ENCODE results near the gene NBPF3. TPM values are rescaled to one million over a fixed set of nuclear protein-coding genes. Genes with fewer than 3 reads are reported as not detected.
"Not testable (repeated sequence)": the region's sequence is repeated elsewhere in the genome, so short reads cannot be mapped to it uniquely, and the experiment has no call there.

Gene NBPF3
- total and polyA plus RNA-seq, 5 experiments from 2014 or later: 5.5 to 22.6 (median 5.8) TPM

GRCh38 chr1:21517660-21518480 lies 77.9 kb downstream of the NBPF3 start:
- no peaks in the 10 kb centered on the region for H3K36me3 Mint-ChIP-seq

DNA sequence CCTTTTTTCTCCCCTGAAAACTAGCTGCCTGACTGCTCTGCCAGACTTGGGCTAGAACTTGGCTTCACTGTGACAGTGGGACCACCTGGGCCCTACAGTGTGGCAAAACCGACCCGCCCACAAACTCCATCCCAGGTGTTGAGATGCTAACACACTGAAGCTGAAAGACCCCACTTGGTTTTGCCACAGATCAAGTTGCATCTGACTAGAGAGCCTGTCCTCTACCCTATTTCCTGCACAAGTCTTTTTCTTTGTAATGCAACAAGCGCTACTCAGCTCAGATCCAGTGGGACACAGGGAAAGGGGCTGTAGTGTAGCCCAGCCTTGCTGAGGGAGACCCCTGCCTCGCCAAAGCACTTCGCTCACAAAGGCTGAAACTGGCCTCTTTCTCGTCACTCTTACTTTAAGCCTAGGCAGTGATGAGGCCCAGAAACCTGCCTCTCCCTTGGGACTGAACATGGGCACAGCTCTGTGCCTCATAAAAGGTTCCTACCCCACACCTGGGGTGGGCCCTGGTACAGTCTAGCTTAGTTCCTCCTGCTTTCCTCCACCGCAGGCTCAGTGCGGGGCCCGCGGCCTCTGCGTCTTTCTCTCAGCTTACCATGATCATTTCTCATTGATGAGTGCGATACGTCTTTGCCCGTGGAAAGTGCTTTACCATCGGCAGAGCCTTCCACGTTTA lies 79.0 kb downstream of the NBPF3 start:
- DNase-seq (peak in 1 of 10 donors; percentile 43), ATAC-seq (peak in 1 of 2 donors; percentile 25)
- Mint-ChIP-seq H3K36me3 (no peaks in the 10 kb centered on the region), H3K4me1 (peaks cover 0 to 26% (median 0%) of the 10 kb centered on the region in 4 donors), H3K9me3 (no peaks in the 10 kb centered on the region), H3K4me3 (no peak overlapping the region), H3K27ac (no peak overlapping the region), H3K27me3 (peaks cover 0 to 4% (median 2%) of the 10 kb centered on the region in 5 donors)
- POLR2A ChIA-PET: interaction anchor here (0.6 kb wide), 1 partner anchor 401 kb away, joined by 4 read pairs; no protein-coding TSS in a partner anchor

More at GRCh38 chr1:21517660-21518480, 77.9 kb downstream of the NBPF3 start:
- ATAC-seq (peak in 1 of 2 donors; percentile 33), DNase-seq (peak in 1 of 10 donors; percentile 2)
- no peak overlapping the region for H3K4me3 Mint-ChIP-seq
- POLR2A ChIA-PET: no interaction called here
- H3K27ac Mint-ChIP-seq: no peak overlapping the region
- H3K9me3 Mint-ChIP-seq: no peaks in the 10 kb centered on the region
- H3K27me3 Mint-ChIP-seq: peaks cover 0 to 4% (median 3%) of the 10 kb centered on the region in 5 donors
- H3K4me1 Mint-ChIP-seq: peaks cover 0 to 26% (median 0%) of the 10 kb centered on the region in 4 donors

- H3K4me3 Mint-ChIP-seq, H3K36me3 Mint-ChIP-seq, ATAC-seq, H3K27ac Mint-ChIP-seq, H3K9me3 Mint-ChIP-seq, H3K27me3 Mint-ChIP-seq: not testable (repeated sequence)
- H3K4me1 Mint-ChIP-seq: peaks cover 0 to 24% (median 0%) of the 10 kb centered on the region in 4 donors
- peak in 1 of 10 donors; percentile 36 for DNase-seq
- POLR2A ChIA-PET: interaction anchor here (0.6 kb wide), 1 partner anchor 401 kb away, joined by 4 read pairs; no protein-coding TSS in a partner anchor
These were observed 79.6 kb downstream of the NBPF3 start for GRCh38 chr1:21519486-21520070.

DNA sequence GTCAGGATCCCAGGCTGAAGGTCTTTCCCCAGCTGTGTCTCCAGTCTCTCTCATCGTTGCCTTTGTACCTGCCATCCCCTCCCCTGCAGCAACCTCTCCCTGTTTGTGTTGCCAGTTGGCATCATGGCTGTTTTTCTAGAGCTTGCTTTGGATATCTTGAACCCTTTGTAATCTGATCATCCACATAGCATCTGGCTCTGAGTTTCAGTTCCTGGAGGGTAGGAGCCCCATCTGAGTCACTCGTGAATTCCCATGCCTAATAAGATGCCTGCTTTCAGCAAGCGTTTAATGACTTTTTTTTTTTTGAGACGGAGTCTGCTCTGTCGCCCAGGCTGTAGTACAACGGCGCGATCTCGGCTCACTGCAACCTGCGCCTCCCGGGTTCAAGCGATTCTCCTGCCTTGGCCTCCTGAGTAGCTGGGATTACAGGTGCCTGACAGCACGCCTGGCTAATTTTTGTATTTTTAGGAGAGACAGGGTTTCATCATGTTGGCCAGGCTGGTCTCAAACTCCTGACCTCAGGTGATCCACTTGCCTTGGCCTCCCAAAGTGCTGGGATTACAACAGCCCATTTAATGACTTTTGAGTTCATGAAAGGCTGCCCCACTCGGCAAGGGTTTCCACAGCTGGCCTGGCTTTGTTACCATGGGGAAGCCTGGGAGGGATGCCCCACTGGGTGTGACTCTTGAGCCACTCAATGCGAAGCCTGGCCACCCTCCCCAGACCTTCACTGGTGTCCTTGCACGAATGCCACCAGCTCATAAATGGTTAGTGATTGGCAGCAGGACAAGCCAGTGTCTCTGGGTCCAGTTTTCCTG lies 81.2 kb downstream of the NBPF3 start:
- Mint-ChIP-seq H3K9me3 (no peaks in the 10 kb centered on the region), H3K36me3 (no peaks in the 10 kb centered on the region), H3K27ac (no peak overlapping the region), H3K4me1 (peaks cover 0 to 31% (median 0%) of the 10 kb centered on the region in 4 donors), H3K27me3 (peaks cover 0 to 3% (median 1%) of the 10 kb centered on the region in 5 donors), H3K4me3 (no peak overlapping the region)
- POLR2A ChIA-PET: interaction anchor here (0.6 kb wide), 1 partner anchor 244 kb away, joined by 4 read pairs; no protein-coding TSS in a partner anchor
- ATAC-seq: no peak
- DNase-seq: no peak

GRCh38 chr1:21521717-21522060 lies 81.8 kb downstream of the NBPF3 start:
- H3K27ac Mint-ChIP-seq: no peak overlapping the region
- POLR2A ChIA-PET: no interaction called here
- H3K4me1 Mint-ChIP-seq: peaks cover 0 to 31% (median under 1%) of the 10 kb centered on the region in 4 donors
- ATAC-seq (no peak), DNase-seq (no peak)
- no peak overlapping the region for H3K4me3 Mint-ChIP-seq
- H3K27me3 Mint-ChIP-seq: no peaks in the 10 kb centered on the region
- no peaks in the 10 kb centered on the region for H3K9me3 Mint-ChIP-seq
- H3K36me3 Mint-ChIP-seq: no peaks in the 10 kb centered on the region

- ATAC-seq (no peak), DNase-seq (peak in 1 of 10 donors; percentile 35)
- POLR2A ChIA-PET: no interaction called here
- Mint-ChIP-seq H3K4me3 (no peak overlapping the region), H3K36me3 (no peaks in the 10 kb centered on the region), H3K27ac (peak overlapping the region in 2 of 10 donors; percentile 12 to 30), H3K27me3 (no peaks in the 10 kb centered on the region), H3K4me1 (peaks cover 0 to 26% (median 1%) of the 10 kb centered on the region in 4 donors), H3K9me3 (no peaks in the 10 kb centered on the region)
These were observed 82.6 kb downstream of the NBPF3 start for GRCh38 chr1:21522525-21523038.

- no peak overlapping the region for H3K4me3 Mint-ChIP-seq
- no peaks in the 10 kb centered on the region for H3K27me3 Mint-ChIP-seq
- DNase-seq: peak in 1 of 10 donors; percentile 9
- POLR2A ChIA-PET: no interaction called here
- no peaks in the 10 kb centered on the region for H3K36me3 Mint-ChIP-seq
- no peaks in the 10 kb centered on the region for H3K9me3 Mint-ChIP-seq
- ATAC-seq: no peak
- peaks cover 0 to 19% (median 1%) of the 10 kb centered on the region in 4 donors for H3K4me1 Mint-ChIP-seq
- H3K27ac Mint-ChIP-seq: peak overlapping the region in 1 of 10 donors; percentile 55
These were observed 83.4 kb downstream of the NBPF3 start for GRCh38 chr1:21523297-21523813.

DNA sequence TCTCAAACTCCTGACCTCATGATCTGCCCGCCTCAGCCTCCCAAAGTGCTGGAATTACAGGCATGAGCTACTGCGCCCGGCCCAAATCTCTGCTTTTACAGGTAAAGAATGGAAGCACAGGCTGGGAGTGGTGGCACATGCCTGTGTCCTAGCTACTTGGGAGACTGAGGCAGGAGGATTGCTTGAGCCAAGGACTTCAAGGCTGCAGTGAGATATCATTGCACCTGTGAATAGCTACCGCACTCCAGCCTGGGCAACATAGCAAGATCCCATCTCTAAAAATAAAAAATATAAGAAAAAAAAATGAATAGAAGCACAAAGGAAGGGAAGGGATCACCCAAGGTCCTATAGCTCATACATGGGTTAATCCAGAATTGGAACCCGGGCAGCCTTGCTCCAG lies 84.3 kb downstream of the NBPF3 start:
- Mint-ChIP-seq H3K4me3 (no peak overlapping the region), H3K27me3 (no peaks in the 10 kb centered on the region), H3K9me3 (no peaks in the 10 kb centered on the region), H3K4me1 (peaks cover 0 to 13% (median 1%) of the 10 kb centered on the region in 4 donors), H3K27ac (no peak overlapping the region), H3K36me3 (no peaks in the 10 kb centered on the region)
- POLR2A ChIA-PET: no interaction called here
- DNase-seq: peak in 1 of 10 donors; percentile 28
- ATAC-seq: no peak

DNA sequence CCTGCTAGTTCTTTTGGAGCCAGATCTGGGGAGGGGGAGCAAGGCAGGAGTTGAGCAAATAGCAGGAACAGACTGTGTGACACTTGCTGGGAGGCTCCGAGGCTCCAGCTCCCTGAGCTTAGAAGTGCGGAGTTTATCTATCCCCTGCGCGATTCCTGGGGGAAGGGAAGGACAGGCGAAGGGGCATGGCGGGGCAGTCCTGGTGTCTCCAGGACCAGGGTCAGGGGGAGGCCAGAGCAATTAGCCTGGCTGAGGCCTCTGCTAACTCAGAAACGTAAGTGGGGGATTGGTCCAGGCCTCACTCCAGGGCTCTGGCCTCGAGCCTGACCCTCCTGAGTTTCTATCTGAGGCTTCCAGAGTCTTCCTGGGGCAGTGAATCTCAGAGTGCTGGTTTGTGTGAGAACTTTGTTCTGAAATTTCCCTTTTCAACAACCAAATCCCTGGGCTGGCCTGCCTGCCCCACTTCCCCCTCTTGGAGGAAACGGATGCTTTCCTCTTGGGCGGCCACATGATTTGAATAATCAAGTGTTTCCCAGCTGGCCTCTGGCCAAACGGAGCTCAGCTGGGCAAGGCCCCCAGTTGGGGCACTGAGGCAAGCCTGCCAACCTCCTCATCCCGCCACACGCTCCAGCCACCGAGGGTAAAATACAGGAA lies 84.9 kb downstream of the NBPF3 start:
- POLR2A ChIA-PET: no interaction called here

GRCh38 chr1:21525340-21525717 lies 85.4 kb downstream of the NBPF3 start:
- ATAC-seq (no peak), DNase-seq (no peak)
- no peak overlapping the region for H3K4me3 Mint-ChIP-seq
- no peaks in the 10 kb centered on the region for H3K36me3 Mint-ChIP-seq
- H3K4me1 Mint-ChIP-seq: peaks cover 0 to 9% (median 1%) of the 10 kb centered on the region in 4 donors
- no peak overlapping the region for H3K27ac Mint-ChIP-seq
- H3K27me3 Mint-ChIP-seq: peaks cover 0 to 2% (median 0%) of the 10 kb centered on the region in 5 donors
- no peaks in the 10 kb centered on the region for H3K9me3 Mint-ChIP-seq
- POLR2A ChIA-PET: no interaction called here

More for the DNA sequence above, 84.9 kb downstream of the NBPF3 start:
- Mint-ChIP-seq H3K27ac (no peak overlapping the region), H3K9me3 (no peaks in the 10 kb centered on the region), H3K4me1 (peaks cover 0 to 9% (median 1%) of the 10 kb centered on the region in 4 donors), H3K27me3 (peaks cover 0 to 2% (median 0%) of the 10 kb centered on the region in 5 donors), H3K4me3 (no peak overlapping the region), H3K36me3 (no peaks in the 10 kb centered on the region)
- ATAC-seq (no peak), DNase-seq (peak in 1 of 10 donors; percentile 52)

DNA sequence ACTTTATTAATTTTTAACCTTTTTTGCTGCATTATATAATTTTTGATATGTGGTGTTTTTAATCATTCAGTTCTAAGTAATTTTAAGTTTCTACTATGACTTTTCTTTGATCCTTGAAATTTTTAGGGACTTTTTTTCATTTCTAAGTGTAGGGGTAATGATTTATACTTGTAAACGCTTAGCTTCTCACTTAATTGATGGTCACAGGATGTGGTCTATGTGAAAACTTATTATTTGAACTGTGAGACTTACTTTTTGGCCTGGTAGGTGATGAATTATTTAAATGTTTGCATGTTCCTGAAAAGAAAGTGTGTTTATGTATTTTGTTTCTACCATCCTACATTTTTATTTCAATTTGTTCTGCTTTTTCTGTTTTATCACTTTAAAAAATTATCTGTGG lies 86.5 kb downstream of the NBPF3 start:
- ATAC-seq (no peak), DNase-seq (no peak)
- Mint-ChIP-seq H3K9me3 (no peaks in the 10 kb centered on the region), H3K27me3 (peaks cover 2 to 9% (median 5%) of the 10 kb centered on the region in 5 donors), H3K4me1 (peaks cover 0 to 9% (median 1%) of the 10 kb centered on the region in 4 donors), H3K27ac (no peak overlapping the region), H3K36me3 (no peaks in the 10 kb centered on the region), H3K4me3 (no peak overlapping the region)
- POLR2A ChIA-PET: no interaction called here
